Lung (tissue), 12 donors: ENCODE measurements around the gene IGFN1. TPM values are rescaled to one million over a fixed set of nuclear protein-coding genes. Genes with fewer than 3 reads are reported as not detected.

Experiments
- ATAC-seq: fragments of 200-7000 bp; cut with Tn5 transposase; one replicate; pipeline ENCODE4 v1.9.1; 2020; ENCODE audit warnings: moderate number of reproducible peaks; ENCODE audit not compliant: insufficient read depth, low FRiP score
- DNase-seq, 3 donors: peaks; one replicate each; pipeline ENCODE4 v3.0.0-alpha.2; 2013 to 2017
- H3K27ac ChIP-seq, 2 donors: one replicate each; pipeline ENCODE4 v1.5.1; 2013; ENCODE audit warnings: mild to moderate bottlenecking in 2 of 2, moderate library complexity in 2 of 2, control low read depth in 1 of 2, inconsistent platforms in 1 of 2, low read depth in 1 of 2, low read length in 1 of 2
- H3K27me3 ChIP-seq, 3 donors: one replicate each; pipeline ENCODE4 v1.5.1; 2013; ENCODE audit warnings: low read length in 2 of 3; ENCODE audit not compliant: control insufficient read depth in 3 of 3, insufficient read depth in 3 of 3
- H3K36me3 ChIP-seq, 4 donors: one replicate each; pipeline ENCODE4 v1.5.1; 2013; ENCODE audit warnings: low read length in 4 of 4, mild to moderate bottlenecking in 1 of 4, moderate library complexity in 1 of 4; ENCODE audit not compliant: control insufficient read depth in 4 of 4, insufficient read depth in 4 of 4
- H3K4me1 ChIP-seq, 5 donors: one replicate each; pipeline ENCODE4 v1.5.1; 2013; ENCODE audit warnings: low read length in 5 of 5, mild to moderate bottlenecking in 2 of 5, moderate library complexity in 1 of 5; ENCODE audit not compliant: control insufficient read depth in 5 of 5, insufficient read depth in 5 of 5
- H3K4me3 ChIP-seq: one replicate; pipeline ENCODE4 v1.5.1; 2013; ENCODE audit warnings: mild to moderate bottlenecking, control low read depth, moderate library complexity
- H3K9ac ChIP-seq, 2 donors: one replicate each; pipeline ENCODE4 v1.5.1; 2013; ENCODE audit warnings: low read length in 2 of 2, control low read depth in 1 of 2; ENCODE audit not compliant: insufficient read depth in 1 of 2
- H3K9me3 ChIP-seq, 4 donors: one replicate each; pipeline ENCODE4 v1.5.1; 2013; ENCODE audit warnings: low read length in 3 of 4, mild to moderate bottlenecking in 1 of 4, moderate library complexity in 1 of 4; ENCODE audit not compliant: control insufficient read depth in 4 of 4, insufficient read depth in 3 of 4
- CTCF ChIP-seq: IDR thresholded peaks from 2 replicates; pipeline ENCODE4 v1.5.1; 2012; ENCODE audit warnings: mild to moderate bottlenecking; ENCODE audit errors: control extremely low read depth, extremely low read depth
- WGBS, 2 donors: extraction: QIAGEN DNeasy Blood & Tissue Kit; methylation state at CpG; one replicate each; pipeline ENCODE4 v1.1.7; 2013; 5-methylcytosine and 5-hydroxymethylcytosine counted together
- polyA plus RNA-seq, 2 donors: library from polyadenylated mRNA; stranded (reverse); fragments of 200-250 nt; gene quantifications; one replicate each; pipeline ENCODE4 v1.2.1, GENCODE V29; 2013
- total RNA-seq, 2 donors: library from RNA; depleted of rRNA in 1 of 2; stranded (reverse); fragments of >200 nt in 1 of 2; gene quantifications; one replicate each; pipeline ENCODE4 v1.2.1, GENCODE V29; 2014 to 2021
- donor health status: control.
- donor health status: control.
- donor health status: Bipolar disorder and iron deficiency.
- donor health status: healthy.
- donor health status: DM: yes; HTN: yes; CAD: no.

Gene IGFN1
- total and polyA plus RNA-seq, 4 donors = 0.25 to 3.6 (median 1.5) TPM

- WGBS, 2 donors = 89 to 94% methylated on average over 16 of the region's 16 CpGs
- no peaks in the 10 kb centered on the region for H3K9me3 ChIP-seq
- DNase-seq (no peak), ATAC-seq (no peak)
- peaks cover 0 to 2% (median 0%) of the 10 kb centered on the region in 5 donors for H3K4me1 ChIP-seq
- H3K4me3 ChIP-seq = no peak overlapping the region
- H3K36me3 ChIP-seq = peaks cover 0 to 60% (median 47%) of the 10 kb centered on the region in 4 donors
- H3K27ac ChIP-seq = no peak overlapping the region
- no peak for TF ChIP-seq CTCF
- H3K27me3 ChIP-seq = no peaks in the 10 kb centered on the region
- H3K9ac ChIP-seq = no peak overlapping the region
These were observed 48.4 kb upstream of the IGFN1 start for GRCh38 chr1:201142011-201142848.

GRCh38 chr1:201142849-201143725 is 47.5 kb upstream of the IGFN1 start:
- WGBS, 2 donors = 88 to 91% methylated on average over 16 of the region's 16 CpGs
- no peaks in the 10 kb centered on the region for H3K27me3 ChIP-seq
- H3K36me3 ChIP-seq = peaks cover 0 to 55% (median 47%) of the 10 kb centered on the region in 4 donors
- DNase-seq = peak in 1 of 3 donors; percentile 0
- ATAC-seq = no peak
- TF ChIP-seq CTCF = no peak
- H3K9ac ChIP-seq = no peak overlapping the region
- no peaks in the 10 kb centered on the region for H3K9me3 ChIP-seq
- H3K27ac ChIP-seq = no peak overlapping the region
- H3K4me3 ChIP-seq = no peak overlapping the region
- no peaks in the 10 kb centered on the region for H3K4me1 ChIP-seq

GRCh38 chr1:201143726-201144635 is 46.6 kb upstream of the IGFN1 start:
- H3K9me3 ChIP-seq = no peaks in the 10 kb centered on the region
- no peak for TF ChIP-seq CTCF
- no peak overlapping the region for H3K4me3 ChIP-seq
- H3K36me3 ChIP-seq = peaks cover 2 to 55% (median 53%) of the 10 kb centered on the region in 4 donors
- DNase-seq (peak in 1 of 3 donors; percentile 4), ATAC-seq (no peak)
- H3K4me1 ChIP-seq = no peaks in the 10 kb centered on the region
- no peak overlapping the region for H3K9ac ChIP-seq
- H3K27ac ChIP-seq = no peak overlapping the region
- WGBS, 2 donors = 91 to 92% methylated on average over 18 of the region's 18 CpGs
- no peaks in the 10 kb centered on the region for H3K27me3 ChIP-seq
